ENCODE results near the gene PEX5L.

- TF ChIP-seq, protein P1, sequence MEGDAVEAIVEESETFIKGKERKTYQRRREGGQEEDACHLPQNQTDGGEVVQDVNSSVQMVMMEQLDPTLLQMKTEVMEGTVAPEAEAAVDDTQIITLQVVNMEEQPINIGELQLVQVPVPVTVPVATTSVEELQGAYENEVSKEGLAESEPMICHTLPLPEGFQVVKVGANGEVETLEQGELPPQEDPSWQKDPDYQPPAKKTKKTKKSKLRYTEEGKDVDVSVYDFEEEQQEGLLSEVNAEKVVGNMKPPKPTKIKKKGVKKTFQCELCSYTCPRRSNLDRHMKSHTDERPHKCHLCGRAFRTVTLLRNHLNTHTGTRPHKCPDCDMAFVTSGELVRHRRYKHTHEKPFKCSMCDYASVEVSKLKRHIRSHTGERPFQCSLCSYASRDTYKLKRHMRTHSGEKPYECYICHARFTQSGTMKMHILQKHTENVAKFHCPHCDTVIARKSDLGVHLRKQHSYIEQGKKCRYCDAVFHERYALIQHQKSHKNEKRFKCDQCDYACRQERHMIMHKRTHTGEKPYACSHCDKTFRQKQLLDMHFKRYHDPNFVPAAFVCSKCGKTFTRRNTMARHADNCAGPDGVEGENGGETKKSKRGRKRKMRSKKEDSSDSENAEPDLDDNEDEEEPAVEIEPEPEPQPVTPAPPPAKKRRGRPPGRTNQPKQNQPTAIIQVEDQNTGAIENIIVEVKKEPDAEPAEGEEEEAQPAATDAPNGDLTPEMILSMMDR (IDR thresholded peaks at IDR 0.05): no peak
- TF ChIP-seq POLR2A (IDR thresholded peaks at IDR 0.05): no peak
These were observed 21.5 kb upstream of the PEX5L start for GRCh38 chr3:180058238-180058637.
